GM19043 (cell line): ENCODE results near the gene GNB1L.
"Not testable (repeated sequence)": the region's sequence is repeated elsewhere in the genome, so short reads cannot be mapped to it uniquely, and the experiment has no call there.

Experiments used
- ATAC-seq: cut with Tn5 transposase; IDR thresholded peaks from one replicate; pipeline ENCODE4 v1.9.1; 2021; ENCODE audit warnings: low read depth; ENCODE audit not compliant: unreplicated experiment

Gene GNB1L

GRCh38 chr22:19846620-19847344 is 7.9 kb downstream of the GNB1L start:
- no peak for ATAC-seq

- ATAC-seq: no peak
Observed at GRCh38 chr22:19845054-19845722, 9.5 kb downstream of the GNB1L start.

- no peak for ATAC-seq
Observed at GRCh38 chr22:19844377-19845053, 10.2 kb downstream of the GNB1L start.

GRCh38 chr22:19843857-19844376 is 10.8 kb downstream of the GNB1L start:
- no peak for ATAC-seq

DNA sequence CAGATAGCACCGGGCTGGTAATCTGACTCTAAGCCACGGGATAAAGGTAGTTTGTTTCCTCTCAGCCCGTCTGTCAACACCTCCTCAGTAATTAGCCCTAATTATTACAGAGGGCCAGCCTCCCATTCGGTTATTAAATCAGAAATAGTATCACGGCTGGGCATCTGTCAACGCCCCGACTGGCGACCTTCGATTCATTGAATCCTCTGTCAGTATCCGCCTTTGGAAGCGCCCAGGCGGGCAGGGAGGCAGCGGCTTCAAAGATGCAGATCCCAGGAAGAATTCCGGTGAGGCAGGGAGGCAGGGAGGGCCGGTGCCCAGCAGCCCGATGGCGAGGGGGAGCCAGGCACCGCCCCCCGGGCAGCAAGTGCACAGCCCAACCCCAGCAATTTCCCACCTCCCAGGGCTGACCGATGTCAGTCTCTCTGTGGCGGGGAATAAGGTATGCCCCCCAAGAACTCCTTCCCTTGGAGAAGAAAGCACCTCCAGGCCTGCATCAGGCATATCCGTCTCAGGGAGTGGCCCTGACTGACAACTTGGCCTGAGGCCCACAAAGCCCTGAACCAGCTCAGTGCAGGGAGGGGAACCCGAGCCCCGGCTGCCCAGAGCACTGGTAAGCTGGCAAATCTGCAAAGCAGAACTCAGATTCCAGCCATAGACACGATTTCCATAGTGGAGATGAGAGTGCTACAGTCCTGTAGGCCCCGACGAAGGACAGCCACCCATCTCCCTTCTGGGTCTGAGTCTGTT is 11.4 kb downstream of the GNB1L start:
- no peak for ATAC-seq

- ATAC-seq: no peak
Observed at GRCh38 chr22:19842393-19843106, 12.1 kb downstream of the GNB1L start.

DNA sequence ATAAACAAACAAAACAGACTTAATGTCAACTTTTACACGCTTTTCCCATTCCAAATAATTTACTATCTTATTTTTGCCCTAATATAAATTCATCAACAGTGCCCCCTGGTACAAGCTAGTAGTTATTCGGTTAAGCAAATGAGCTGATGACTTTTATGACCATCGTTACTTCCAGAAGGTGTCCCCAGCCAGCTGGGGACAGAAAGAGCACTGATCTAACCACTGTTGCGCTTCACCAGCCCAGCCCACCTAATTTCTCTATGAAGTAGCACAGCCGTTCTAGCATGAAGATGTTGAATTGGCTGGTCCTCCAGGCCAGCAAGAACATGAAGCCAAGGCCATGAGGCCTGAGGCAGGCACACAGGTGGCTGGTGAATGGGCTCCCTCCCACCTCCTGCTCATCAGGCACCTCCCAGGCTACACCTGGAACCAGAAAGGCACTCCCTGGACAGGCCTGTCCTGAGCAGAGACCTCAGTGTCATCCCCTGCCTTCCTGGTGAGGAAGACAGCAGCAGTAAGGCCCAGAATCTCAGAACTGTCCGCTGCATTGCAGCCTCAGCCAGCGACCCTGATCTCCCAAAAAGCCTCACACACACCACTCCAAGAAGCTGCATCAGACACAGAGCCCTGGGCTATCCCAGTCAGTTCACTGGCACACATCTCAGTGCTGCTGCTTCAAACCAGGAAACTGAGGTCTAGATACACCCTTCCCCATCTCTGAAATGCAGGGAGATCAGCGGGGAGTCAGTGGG is 12.9 kb downstream of the GNB1L start:
- ATAC-seq: no peak

DNA sequence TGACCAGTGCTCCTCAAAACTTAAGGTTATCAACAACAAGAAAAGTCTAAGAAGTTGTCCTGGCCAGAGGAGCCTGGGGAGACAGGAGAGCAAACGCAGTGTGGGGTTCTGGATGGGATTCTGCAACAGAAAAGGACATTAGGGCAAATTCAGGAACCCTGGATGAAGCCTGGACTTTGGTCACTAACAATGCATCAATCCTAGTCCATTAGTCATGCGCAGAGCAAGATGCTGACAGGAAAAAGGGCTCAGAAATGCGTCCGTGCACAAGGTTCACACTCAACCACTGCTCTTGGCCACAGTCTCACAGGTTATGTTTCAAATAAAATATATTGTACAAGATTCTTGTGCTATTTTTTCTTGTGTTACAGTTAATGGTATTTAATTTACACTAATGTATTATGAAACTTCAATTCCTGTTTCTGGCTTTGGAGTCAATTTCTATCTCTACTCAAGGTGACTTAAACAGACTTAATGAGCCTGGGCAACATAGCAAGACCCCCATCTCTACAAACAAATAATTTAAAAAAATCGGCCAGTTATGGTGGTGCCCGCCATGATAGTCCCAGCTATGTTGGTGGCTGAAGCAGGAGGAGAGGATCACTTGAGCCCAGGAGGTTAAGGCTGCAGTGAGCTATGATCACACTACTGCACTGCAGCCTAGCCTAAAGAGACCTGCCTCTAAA is 13.6 kb downstream of the GNB1L start:
- ATAC-seq: no peak

DNA sequence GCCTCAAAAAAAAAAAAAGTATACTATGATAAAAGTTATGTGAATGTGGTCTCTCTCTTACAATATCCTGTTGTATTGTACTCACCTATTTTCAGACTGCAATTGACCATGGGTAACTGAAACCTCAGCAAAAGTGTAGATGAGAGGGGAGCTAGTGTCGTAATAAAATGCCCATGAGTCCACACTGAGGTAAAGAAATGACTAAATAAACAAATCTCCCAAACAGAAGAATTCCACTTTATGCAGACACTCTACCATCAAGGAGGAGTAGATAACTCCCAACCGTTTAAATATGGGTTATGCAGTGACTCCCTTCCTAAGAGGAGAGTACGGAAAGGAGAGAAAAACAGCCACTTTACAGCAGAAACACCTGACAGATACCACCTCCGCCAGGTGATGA is 14.6 kb downstream of the GNB1L start:
- no peak for ATAC-seq

- no peak for ATAC-seq
Observed at GRCh38 chr22:19837915-19838314, 16.8 kb downstream of the GNB1L start.

DNA sequence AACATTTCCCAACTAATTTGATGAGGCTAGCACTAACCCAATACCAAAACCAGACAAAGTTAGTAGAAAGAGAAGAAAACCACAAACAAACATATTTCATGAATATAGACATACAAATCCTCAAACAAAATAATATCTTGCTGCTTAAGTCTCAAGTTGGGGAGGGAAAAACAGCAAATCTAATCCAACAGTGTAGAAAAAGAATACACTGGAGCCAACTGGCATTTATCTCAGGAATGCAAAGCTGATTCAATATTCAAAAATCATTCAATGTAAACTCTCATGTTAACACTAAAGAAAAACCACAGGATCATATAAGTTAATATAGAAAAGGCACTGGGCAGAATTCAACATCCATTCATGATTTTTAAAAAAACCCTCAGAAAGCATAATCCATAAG is 18.2 kb downstream of the GNB1L start:
- ATAC-seq: no peak

DNA sequence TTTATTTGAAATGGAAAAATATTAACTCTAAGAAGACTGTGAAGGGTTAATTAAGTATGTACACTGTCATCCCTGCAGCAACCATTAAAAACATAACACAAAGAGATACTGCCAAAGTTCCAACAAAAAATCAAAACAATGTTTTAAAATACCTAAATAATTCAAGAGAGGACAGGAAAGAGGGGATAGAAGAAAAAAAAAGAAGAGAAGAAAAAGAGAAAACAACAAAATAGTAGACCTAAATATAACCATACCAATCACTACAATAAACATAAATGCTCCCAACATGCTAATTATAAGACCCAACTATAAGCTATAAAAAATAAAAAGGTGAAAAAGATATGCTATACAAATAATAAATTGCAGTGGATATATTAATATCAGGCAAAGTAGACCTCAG is 20.1 kb downstream of the GNB1L start:
- ATAC-seq: no peak

GRCh38 chr22:19833327-19833726 is 21.3 kb downstream of the GNB1L start:
- ATAC-seq: not testable (repeated sequence)

GRCh38 chr22:19832476-19833108 is 22.1 kb downstream of the GNB1L start:
- ATAC-seq: no peak

DNA sequence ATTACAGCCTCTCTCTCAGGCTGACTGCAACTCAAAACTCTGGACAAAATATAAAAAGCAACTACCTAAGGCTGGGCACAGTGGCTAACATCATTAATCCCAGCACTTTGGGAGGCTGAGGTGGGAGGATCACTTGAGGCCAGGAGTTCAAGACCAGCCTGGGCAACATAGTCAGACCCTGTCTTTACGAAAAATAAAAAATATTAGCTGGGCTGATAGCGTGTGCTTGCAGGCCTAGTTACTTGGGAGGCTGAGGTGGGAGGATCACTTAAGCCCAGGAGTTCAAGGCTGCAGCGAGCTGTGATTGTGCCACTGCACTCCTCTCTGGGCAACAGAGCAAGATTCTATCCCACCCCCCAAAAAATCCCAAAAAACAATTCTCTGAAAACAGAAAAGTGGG is 22.7 kb downstream of the GNB1L start:
- not testable (repeated sequence) for ATAC-seq

DNA sequence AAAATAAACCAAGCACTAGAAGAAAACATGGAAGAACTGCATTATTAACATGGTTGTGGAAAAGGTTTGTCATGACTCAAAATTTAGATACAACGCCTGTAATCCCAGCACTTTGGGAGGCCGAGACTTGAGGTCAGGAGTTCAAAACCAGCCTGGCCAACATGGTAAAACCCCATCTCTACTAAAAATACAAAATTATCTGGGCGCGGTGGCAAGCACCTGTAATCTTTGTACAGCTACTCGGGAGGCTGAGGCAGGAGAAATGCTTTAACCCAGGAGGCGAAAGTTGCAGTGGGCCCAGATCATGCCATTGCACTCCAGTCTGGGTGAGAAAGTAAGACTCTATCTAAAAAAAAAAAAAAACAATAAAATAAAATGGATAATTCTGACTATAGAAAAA is 23.7 kb downstream of the GNB1L start:
- no peak for ATAC-seq

DNA sequence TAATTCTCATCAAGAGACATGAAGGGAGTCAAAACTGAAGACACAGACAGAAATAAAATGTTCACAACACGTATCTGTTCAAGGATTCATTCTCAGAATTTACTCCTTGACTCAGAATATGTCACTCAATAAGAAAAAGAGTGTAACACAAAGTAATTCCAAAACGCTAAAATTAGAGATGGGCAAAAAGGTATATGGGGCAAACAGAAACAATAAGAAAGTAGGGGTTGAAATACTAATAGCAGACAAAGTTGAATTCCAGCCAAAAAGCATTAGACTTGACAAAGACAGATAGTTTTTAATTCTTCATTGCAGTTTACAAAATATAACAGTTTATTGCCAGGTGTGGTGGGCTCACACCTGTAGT is 26.7 kb downstream of the GNB1L start:
- no peak for ATAC-seq

DNA sequence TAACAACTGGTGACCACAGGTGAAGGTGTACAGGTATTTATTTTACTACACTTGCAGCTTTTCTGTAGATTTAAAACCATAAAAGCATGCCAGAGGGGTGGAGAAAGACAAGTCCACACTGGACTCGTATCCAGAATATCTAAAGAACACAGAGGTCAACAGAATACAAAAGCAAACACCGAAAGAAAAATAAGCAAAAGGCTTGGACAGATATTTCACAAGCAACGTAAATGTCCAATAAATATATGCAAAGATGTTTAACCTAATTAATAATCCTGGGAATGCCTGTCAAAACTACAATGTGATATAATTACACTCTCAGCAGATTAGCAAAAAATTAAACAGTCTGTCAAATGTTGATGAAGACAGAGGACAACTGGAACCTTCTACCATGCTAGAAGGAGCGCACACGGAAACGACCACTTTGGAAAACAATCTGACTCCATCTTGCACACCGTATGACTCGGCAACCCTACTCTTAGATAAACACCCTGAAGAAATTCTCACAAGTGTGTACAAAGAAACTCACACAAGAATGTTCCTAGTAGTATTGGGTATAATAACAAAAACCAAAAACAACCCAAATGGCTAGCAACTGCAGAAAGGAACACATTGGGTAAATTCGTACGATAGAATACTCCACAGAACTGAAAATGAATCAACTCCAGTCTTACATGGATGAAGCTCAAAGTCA is 27.2 kb downstream of the GNB1L start:
- no peak for ATAC-seq
